AG09309 (cell line): Measurements from ENCODE around the gene CCDC89.

Experiments used
- DNase-seq: peaks from one replicate; pipeline ENCODE4 v3.0.0-alpha.2; 2010; ENCODE audit warnings: low read depth
- H3K4me3 ChIP-seq: 2 replicates; pipeline ENCODE4 v1.5.1; 2011; ENCODE audit warnings: mild to moderate bottlenecking, low read depth, low read length, moderate library complexity; ENCODE audit not compliant: control insufficient read depth
- CTCF ChIP-seq: IDR thresholded peaks from 2 replicates; pipeline ENCODE4 v1.5.1; 2011; ENCODE audit warnings: mild to moderate bottlenecking, low read depth, low read length, inconsistent platforms; ENCODE audit not compliant: insufficient read depth, control insufficient read depth; ENCODE audit errors: missing control alignments

The CCDC89 gene

GRCh38 chr11:85721191-85721590 is 35.2 kb upstream of the CCDC89 start:
- TF ChIP-seq CTCF: no peak
- no peak overlapping the region for H3K4me3 ChIP-seq
- no peak for DNase-seq

DNA sequence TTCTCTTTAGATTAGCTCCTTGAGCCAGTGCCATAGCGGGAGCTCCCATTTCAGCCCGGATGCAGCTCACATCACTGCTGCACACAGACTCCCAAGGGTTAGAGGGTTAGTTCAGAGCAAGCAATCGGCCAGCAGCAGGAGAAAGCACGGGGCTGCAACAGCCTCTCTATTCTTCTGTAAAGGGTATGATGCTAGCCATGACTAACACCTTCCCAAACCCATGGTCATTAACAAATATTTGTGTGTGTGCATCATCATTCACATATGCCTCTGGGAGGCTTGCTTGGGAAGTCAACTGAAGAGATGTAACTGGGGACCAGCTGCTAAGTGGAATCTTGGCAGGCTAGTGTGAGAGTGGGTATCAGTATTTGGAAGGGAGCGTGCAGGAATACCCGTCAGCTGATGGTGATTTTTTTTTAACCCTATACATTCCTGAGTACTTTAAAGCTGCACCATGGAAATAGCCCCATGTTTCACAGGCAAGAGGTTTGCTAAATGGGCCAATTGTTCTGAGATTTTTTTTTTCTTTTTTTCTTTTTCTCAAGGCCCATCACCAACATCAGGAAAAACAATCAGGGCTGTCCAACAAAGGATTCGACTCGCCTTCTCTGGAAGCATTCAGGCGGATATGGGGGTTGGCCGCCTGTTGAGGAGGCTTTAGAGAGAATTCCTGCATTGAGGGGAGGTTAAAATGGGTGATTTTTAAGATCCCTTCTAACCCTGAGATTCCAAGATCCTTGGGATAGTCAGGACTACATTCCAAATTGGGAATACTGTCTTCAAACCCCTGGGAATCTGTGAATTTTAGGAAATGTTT is 33.2 kb upstream of the CCDC89 start:
- peak; percentile 96 for DNase-seq
- H3K4me3 ChIP-seq: peak overlapping the region; percentile 34
- TF ChIP-seq CTCF: no peak

GRCh38 chr11:85718126-85718943 is 32.3 kb upstream of the CCDC89 start:
- peak overlapping the region; percentile 34 for H3K4me3 ChIP-seq
- TF ChIP-seq CTCF: no peak
- no peak for DNase-seq

DNA sequence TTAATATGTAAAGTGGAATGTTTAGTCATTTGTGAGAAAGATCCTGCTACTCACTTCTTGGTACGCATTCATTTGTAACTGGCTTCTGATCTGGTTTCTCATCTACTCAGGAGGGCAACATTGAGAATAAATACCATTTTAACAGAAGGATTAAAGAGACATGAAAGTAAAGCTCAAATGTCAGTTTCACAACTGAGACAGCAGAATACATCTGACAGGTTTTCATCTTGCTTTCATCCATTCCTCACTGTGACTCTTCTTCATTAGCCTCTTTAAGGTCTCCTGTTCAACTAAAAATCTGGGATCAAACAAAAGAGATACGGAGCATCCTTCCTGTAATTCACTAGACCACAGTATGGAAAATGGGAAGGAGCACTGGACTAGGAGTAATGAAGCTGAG is 31.4 kb upstream of the CCDC89 start:
- no peak for DNase-seq
- no peak overlapping the region for H3K4me3 ChIP-seq

DNA sequence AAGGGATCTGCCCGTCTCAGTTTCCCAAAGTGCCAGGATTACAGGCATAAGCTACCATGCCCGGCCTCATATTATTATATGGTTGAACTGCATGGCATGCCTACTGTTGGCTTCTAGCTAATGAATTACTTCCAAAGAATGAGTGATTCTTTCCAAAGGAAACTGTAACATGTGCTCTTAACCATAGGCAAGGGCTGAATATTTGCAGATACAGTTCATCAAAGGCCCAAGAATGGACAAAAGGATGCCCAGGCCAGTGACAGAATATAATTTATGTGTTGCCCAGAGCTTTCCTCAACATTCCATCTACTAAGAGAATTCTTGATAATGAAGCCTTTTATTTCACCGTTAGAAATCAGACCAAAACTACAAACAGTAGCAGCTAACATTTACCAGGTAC is 27.0 kb upstream of the CCDC89 start:
- H3K4me3 ChIP-seq: no peak overlapping the region
- TF ChIP-seq CTCF: no peak
- no peak for DNase-seq

More for the DNA sequence above, 31.4 kb upstream of the CCDC89 start:
- no peak for TF ChIP-seq CTCF

DNA sequence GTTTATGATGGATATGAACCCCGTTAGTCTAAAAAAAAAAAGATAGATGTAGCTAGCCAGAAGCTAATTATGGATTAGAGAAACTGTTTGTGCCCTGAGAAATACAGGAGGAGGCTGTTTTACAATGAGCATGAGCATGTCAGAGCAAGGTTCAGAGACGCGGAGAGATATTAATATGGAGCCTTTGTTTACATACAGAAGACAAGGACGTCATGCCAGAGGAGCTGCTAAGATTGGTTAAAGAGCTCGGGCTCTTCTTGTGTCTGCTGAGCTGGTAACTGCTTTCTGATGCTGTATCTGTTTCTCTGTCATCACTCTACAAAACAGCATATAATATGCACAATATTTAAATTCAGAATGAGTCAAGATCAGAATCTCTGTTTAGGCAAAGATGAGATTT is 24.9 kb upstream of the CCDC89 start:
- no peak for TF ChIP-seq CTCF
- no peak for DNase-seq
- H3K4me3 ChIP-seq: no peak overlapping the region
